ENCODE results near the gene CR1. TPM values are rescaled to one million over a fixed set of nuclear protein-coding genes. Genes with fewer than 3 reads are reported as not detected.
"Not testable (repeated sequence)": the region's sequence is repeated elsewhere in the genome, so short reads cannot be mapped to it uniquely, and the experiment has no call there.

The CR1 gene
- total RNA-seq, 3 donors from 2014 or later: 0.84 to 7.2 (median 3.8) TPM

DNA sequence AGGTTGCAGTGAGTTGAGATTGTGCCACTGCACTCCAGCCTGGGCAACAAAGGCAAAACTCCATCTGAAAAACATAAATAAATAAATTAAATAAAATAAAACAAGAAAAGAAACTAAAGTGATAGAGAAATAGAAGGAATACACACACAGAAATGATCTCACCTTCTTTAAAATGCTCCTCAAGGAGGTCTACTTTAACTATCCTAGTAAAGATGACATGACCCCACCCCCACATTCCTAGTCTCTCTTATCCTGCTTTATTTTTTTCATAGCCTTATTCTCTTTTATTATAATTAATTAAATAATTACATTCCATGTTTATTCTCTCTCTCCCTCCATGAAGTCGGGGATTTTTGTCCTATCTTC lies 131.0 kb downstream of the CR1 start:
- Histone ChIP-seq H3K36me3 (ENCODE audit: low read depth) (no peaks in the 10 kb centered on the region), H3K4me1 (ENCODE audit: low read depth) (no peaks in the 10 kb centered on the region), H3K4me3 (no peak overlapping the region), H3K9me3 (no peaks in the 10 kb centered on the region)
- no peak for DNase-seq
- intact Hi-C loops (cut with DNase I, micrococcal nuclease): no loop called here
- TF ChIP-seq, protein P1, sequence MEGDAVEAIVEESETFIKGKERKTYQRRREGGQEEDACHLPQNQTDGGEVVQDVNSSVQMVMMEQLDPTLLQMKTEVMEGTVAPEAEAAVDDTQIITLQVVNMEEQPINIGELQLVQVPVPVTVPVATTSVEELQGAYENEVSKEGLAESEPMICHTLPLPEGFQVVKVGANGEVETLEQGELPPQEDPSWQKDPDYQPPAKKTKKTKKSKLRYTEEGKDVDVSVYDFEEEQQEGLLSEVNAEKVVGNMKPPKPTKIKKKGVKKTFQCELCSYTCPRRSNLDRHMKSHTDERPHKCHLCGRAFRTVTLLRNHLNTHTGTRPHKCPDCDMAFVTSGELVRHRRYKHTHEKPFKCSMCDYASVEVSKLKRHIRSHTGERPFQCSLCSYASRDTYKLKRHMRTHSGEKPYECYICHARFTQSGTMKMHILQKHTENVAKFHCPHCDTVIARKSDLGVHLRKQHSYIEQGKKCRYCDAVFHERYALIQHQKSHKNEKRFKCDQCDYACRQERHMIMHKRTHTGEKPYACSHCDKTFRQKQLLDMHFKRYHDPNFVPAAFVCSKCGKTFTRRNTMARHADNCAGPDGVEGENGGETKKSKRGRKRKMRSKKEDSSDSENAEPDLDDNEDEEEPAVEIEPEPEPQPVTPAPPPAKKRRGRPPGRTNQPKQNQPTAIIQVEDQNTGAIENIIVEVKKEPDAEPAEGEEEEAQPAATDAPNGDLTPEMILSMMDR (IDR thresholded peaks at IDR 0.05): no peak
- no peak for ATAC-seq

DNA sequence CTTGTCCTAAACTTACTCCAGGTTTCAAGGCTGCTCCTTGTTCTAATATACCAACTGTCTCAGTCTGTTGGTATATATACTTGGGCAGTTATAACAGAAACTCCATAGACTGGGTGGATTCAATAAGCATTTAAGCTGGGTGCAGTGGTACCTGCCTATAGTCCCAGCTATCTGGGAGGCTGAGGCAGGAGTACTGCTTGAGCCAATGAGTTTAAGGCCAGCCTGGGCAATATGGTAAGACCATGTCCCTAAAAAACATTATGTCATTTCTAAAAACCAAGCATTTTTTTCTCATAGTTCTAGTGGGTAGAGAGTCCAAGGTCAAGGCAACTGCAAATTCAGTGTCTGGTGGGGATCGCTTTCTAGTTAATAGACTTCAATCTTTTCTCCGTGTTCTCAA lies 131.5 kb downstream of the CR1 start:
- ATAC-seq (no peak), DNase-seq (no peak)
- Histone ChIP-seq H3K4me3 (no peak overlapping the region), H3K36me3 (ENCODE audit: low read depth) (no peaks in the 10 kb centered on the region), H3K4me1 (ENCODE audit: low read depth) (no peaks in the 10 kb centered on the region), H3K9me3 (no peaks in the 10 kb centered on the region)
- intact Hi-C loops (cut with DNase I, micrococcal nuclease): no loop called here
- TF ChIP-seq, protein P1 (IDR thresholded peaks at IDR 0.05): no peak

DNA sequence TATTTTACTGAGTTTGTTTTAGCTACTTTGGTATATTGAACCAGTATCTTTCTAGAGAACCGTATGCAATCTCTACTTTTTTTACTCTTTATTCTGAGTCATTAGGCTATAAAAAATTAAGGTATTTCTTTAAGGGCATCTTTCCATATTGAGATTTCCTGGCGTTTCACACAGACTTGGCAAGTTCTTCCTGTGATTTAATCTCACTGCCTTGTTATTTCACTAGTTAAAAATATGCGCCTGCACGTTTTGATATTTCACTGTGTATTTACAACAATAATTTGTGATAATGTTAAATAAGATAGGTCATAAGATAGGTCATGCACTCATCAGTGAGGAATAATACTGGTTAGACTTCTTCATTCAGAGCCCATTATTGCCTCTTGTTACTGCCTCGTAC lies 132.8 kb downstream of the CR1 start:
- intact Hi-C loops (cut with DNase I, micrococcal nuclease): no loop called here
- ATAC-seq: no peak
- TF ChIP-seq, protein P1 (IDR thresholded peaks at IDR 0.05): no peak

DNA sequence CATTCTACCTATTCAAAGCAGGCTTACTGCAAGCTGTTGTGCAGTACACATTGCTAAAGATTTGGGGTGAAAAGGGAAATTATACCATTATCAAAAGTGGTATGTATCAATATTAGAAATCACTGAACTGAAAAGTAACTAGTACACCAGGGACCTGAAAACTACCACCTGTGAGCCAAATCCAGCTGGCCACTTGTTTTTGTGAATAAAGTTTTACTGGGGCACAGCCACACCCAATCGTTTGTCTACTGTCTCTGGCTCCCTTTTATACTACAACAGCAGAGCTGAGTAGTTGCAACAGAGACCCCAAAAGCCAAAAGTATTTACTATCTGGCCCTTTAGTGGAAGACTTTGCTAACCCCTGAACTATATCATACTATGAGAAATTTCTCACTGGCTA lies 135.2 kb downstream of the CR1 start:
- ATAC-seq (no peak), DNase-seq (no peak)
- no peaks in the 10 kb centered on the region for H3K4me1 ChIP-seq (ENCODE audit: low read depth)
- no peaks in the 10 kb centered on the region for H3K9me3 ChIP-seq
- TF ChIP-seq, protein P1 (IDR thresholded peaks at IDR 0.05): no peak
- no peaks in the 10 kb centered on the region for H3K36me3 ChIP-seq (ENCODE audit: low read depth)
- intact Hi-C loops (cut with DNase I, micrococcal nuclease): no loop called here
- no peak overlapping the region for H3K4me3 ChIP-seq

More for the DNA sequence above, 132.8 kb downstream of the CR1 start:
- H3K4me1 ChIP-seq (ENCODE audit: low read depth): no peaks in the 10 kb centered on the region
- no peak overlapping the region for H3K4me3 ChIP-seq
- no peak for DNase-seq
- no peaks in the 10 kb centered on the region for H3K9me3 ChIP-seq
- H3K36me3 ChIP-seq (ENCODE audit: low read depth): no peaks in the 10 kb centered on the region

DNA sequence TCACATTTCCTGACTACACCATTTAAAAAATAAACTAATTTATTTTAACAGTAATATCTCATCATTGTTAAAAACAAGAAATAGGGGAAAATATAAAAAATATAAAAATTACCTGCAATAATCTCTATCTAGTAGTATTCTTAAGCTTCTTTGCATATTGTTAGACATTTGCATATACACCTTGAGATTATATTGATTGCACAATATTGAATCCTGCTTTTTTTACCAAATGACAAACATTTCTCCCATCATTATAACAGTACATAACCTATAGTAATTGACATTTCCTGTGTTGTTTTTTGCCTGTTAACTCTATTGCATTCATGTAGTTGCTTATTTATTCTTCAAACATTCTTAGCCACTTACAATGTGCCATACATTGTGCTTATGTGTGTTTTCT lies 137.3 kb downstream of the CR1 start:
- no peaks in the 10 kb centered on the region for H3K9me3 ChIP-seq
- TF ChIP-seq, protein P1 (IDR thresholded peaks at IDR 0.05): no peak
- no peak for DNase-seq
- no peaks in the 10 kb centered on the region for H3K4me1 ChIP-seq (ENCODE audit: low read depth)
- intact Hi-C loops (cut with DNase I, micrococcal nuclease): no loop called here
- no peaks in the 10 kb centered on the region for H3K36me3 ChIP-seq (ENCODE audit: low read depth)
- ATAC-seq: no peak
- no peak overlapping the region for H3K4me3 ChIP-seq

DNA sequence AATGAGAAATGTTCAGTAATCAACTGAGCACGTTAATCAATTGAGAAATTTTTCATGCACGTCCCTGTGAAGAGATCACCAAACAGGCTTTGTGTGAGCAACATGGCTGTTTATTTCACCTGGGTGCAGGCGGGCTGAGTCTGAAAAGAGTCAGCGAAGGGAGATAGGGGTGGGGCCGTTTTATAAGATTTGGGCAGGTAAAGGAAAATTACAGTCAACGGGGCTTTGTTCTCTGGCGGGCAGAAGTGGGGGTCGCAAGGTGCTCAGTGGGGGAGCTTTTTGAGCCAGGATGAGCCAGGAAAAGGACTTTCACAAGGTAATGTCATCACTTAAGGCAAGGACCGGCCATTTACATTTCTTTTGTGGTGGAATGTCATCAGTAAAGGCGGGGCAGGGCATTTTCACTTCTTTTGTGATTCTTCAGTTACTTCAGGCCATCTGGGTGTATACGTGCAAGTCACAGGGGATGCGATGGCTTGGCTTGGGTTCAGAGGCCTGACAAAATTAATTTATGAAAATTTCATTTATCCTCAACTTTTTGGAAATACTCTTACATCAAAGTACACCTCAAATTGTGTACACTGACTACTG lies 137.8 kb downstream of the CR1 start:
- DNase-seq; H3K9me3 ChIP-seq; H3K36me3 ChIP-seq (ENCODE audit: low read depth); intact Hi-C loops (cut with DNase I, micrococcal nuclease); ATAC-seq; H3K4me3 ChIP-seq; H3K4me1 ChIP-seq (ENCODE audit: low read depth): not testable (repeated sequence)

DNA sequence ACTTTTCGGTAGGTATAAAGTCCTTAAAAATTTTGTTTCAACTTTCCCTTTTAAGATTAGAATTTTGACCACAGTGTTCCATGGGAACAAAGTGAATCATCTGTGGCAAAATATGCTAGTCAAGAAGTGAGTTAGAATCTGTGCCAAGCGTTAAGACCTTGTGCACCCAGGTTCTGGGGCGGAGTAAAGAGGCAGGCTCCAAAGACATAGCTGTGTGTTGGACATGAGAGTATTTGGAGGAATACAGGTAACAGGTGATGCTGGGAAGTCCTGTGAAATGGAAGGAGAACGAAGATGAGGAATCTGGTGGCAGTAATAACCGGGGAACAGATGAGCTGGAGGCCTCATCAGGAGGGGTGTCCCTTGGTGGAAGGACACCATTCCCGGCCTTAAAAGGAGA lies 138.3 kb downstream of the CR1 start:
- H3K9me3 ChIP-seq; H3K36me3 ChIP-seq (ENCODE audit: low read depth); DNase-seq; H3K4me1 ChIP-seq (ENCODE audit: low read depth); intact Hi-C loops (cut with DNase I, micrococcal nuclease); ATAC-seq; H3K4me3 ChIP-seq: not testable (repeated sequence)

DNA sequence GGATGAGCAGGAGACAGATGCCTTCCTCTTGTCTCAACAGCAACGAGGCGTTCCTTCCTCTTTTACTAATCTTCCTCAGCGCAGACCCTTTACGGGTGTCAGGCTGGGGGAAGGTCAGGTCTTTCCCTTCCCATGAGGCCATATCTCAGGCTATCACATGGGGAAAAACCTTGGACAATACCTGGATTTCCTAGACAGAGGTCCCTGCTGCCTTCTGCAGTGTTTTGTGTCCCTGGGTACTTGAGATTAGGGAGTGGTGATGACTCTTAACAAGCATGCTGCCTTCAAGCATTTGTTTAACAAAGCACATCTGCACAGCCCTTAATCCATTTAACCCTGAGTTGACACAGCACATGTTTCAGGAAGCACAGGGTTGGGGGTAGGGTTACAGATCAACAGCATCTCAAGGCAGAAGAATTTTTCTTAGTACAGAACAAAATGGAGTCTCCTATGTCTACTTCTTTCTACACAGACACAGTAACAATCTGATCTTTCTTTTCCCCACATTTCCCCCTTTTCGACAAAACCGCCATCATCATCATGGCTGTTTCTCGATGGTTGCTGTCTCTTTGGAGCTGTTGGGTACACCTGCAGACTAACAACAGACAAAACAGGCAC lies 139.7 kb downstream of the CR1 start:
- intact Hi-C loops (cut with DNase I, micrococcal nuclease); ATAC-seq; DNase-seq; H3K4me3 ChIP-seq; H3K36me3 ChIP-seq (ENCODE audit: low read depth); H3K4me1 ChIP-seq (ENCODE audit: low read depth); H3K9me3 ChIP-seq: not testable (repeated sequence)

DNA sequence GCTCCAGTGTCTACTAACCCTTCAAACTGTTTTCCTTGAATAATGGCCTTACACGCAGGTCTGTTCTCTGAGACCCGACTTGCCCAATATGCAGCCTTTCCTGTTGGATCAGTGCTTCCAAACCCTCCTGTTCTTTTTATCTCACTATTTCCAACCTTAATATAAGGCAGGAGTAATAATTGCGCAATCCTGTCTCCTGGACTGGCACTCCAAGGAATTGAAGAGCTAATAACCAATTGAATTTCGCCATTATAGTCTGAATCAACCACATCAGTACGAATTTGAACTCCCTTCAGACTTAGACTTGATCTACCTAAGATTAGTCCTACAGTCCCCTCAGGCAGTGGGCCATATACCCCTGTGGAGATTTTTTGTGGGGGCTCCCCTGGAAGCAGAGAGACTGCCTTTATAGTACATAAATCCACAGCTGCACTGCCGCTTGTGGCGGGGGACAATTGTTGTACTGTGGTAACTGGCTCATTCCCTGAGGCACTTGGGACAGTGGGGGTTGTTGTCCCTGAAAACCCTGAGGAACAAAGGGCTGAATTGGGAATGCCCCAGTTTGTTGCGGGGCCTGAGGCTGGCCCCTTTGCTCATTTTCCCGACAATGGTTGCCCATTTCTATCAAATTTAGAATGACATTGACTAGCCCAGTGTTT lies 142.7 kb downstream of the CR1 start:
- DNase-seq; intact Hi-C loops (cut with DNase I, micrococcal nuclease); H3K36me3 ChIP-seq (ENCODE audit: low read depth); ATAC-seq; H3K4me3 ChIP-seq; H3K9me3 ChIP-seq; H3K4me1 ChIP-seq (ENCODE audit: low read depth): not testable (repeated sequence)

Data from mucosa of descending colon (tissue), 3 donors.